ENCODE data around the gene CXXC5. TPM values are rescaled to one million over a fixed set of nuclear protein-coding genes. Genes with fewer than 3 reads are reported as not detected.

Gene CXXC5
- total RNA-seq, 1 experiment from 2014 or later = 57.2 TPM

- Histone ChIP-seq H3K9me3 (ENCODE audit: low read depth, low read length, poor library complexity, severe bottlenecking) (no peaks in the 10 kb centered on the region), H3K27ac (ENCODE audit: low read depth, low read length, poor library complexity, severe bottlenecking) (no peak overlapping the region), H3K27me3 (replicated peaks; ENCODE audit: insufficient read depth, low read depth, low read length, poor library complexity) (no peaks in the 10 kb centered on the region), H3K4me3 (ENCODE audit: low read depth, low read length, poor library complexity, severe bottlenecking) (no peak overlapping the region), H3K4me1 (ENCODE audit: insufficient read depth, low read length, poor library complexity, severe bottlenecking) (peaks cover 2% of the 10 kb centered on the region), H3K36me3 (ENCODE audit: insufficient read depth, low read length, poor library complexity, severe bottlenecking) (peaks cover 1% of the 10 kb centered on the region)
- BruUV-seq (replicated peaks) = no TSS peak
- ChIA-PET POLR2A (ENCODE audit: low non-redundant PET) (no interaction called here), CTCF (no interaction called here)
- TF ChIP-seq EZH2 (IDR thresholded peaks at IDR 0.05; ENCODE audit: borderline replicate concordance, low read depth, low read length, poor library complexity, severe bottlenecking) (no peak), CTCF (conservative IDR thresholded peaks at IDR 0.05; ENCODE audit: low read depth, low read length) (no peak)
- DNase-seq (ENCODE audit: low spot score) = no peak
- intact Hi-C loops (cut with micrococcal nuclease; ENCODE audit: unreplicated experiment) = no loop called here
These were observed 28.3 kb downstream of the CXXC5 start for GRCh38 chr5:139676406-139676805.

- DNase-seq (ENCODE audit: low spot score) = no peak
- Histone ChIP-seq H3K4me1 (ENCODE audit: insufficient read depth, low read length, poor library complexity, severe bottlenecking) (no peaks in the 10 kb centered on the region), H3K27ac (ENCODE audit: low read depth, low read length, poor library complexity, severe bottlenecking) (peak overlapping the region; percentile 30), H3K27me3 (replicated peaks; ENCODE audit: insufficient read depth, low read depth, low read length, poor library complexity) (no peaks in the 10 kb centered on the region), H3K9me3 (ENCODE audit: low read depth, low read length, poor library complexity, severe bottlenecking) (no peaks in the 10 kb centered on the region), H3K4me3 (ENCODE audit: low read depth, low read length, poor library complexity, severe bottlenecking) (no peak overlapping the region), H3K36me3 (ENCODE audit: insufficient read depth, low read length, poor library complexity, severe bottlenecking) (peaks cover 3% of the 10 kb centered on the region)
- CTCF ChIA-PET = interaction anchor here (0.7 kb wide), 1 partner anchor 88 kb away, joined by 3 read pairs; no protein-coding TSS in a partner anchor
- intact Hi-C loops (cut with micrococcal nuclease; ENCODE audit: unreplicated experiment) = no loop called here
- BruUV-seq (replicated peaks) = no TSS peak
- TF ChIP-seq EZH2 (IDR thresholded peaks at IDR 0.05; ENCODE audit: borderline replicate concordance, low read depth, low read length, poor library complexity, severe bottlenecking) (no peak), CTCF (conservative IDR thresholded peaks at IDR 0.05; ENCODE audit: low read depth, low read length) (no peak)
- POLR2A ChIA-PET (ENCODE audit: low non-redundant PET) = no interaction called here
These were observed 29.0 kb downstream of the CXXC5 start for GRCh38 chr5:139676951-139677735.

- intact Hi-C loops (cut with micrococcal nuclease; ENCODE audit: unreplicated experiment) = no loop called here
- H3K27me3 ChIP-seq (replicated peaks; ENCODE audit: insufficient read depth, low read depth, low read length, poor library complexity) = no peaks in the 10 kb centered on the region
- H3K9me3 ChIP-seq (ENCODE audit: low read depth, low read length, poor library complexity, severe bottlenecking) = no peaks in the 10 kb centered on the region
- H3K4me1 ChIP-seq (ENCODE audit: insufficient read depth, low read length, poor library complexity, severe bottlenecking) = peaks cover 5% of the 10 kb centered on the region
- H3K36me3 ChIP-seq (ENCODE audit: insufficient read depth, low read length, poor library complexity, severe bottlenecking) = peaks cover 8% of the 10 kb centered on the region
- no peak overlapping the region for H3K4me3 ChIP-seq (ENCODE audit: low read depth, low read length, poor library complexity, severe bottlenecking)
- no TSS peak for BruUV-seq (replicated peaks)
- CTCF ChIA-PET = interaction anchor here (0.7 kb wide), 1 partner anchor 87 kb away, joined by 3 read pairs; no protein-coding TSS in a partner anchor
- POLR2A ChIA-PET (ENCODE audit: low non-redundant PET) = interaction anchor here (0.5 kb wide), 1 partner anchor 35 kb away, joined by 4 read pairs; no protein-coding TSS in a partner anchor
- TF ChIP-seq CTCF (conservative IDR thresholded peaks at IDR 0.05; ENCODE audit: low read depth, low read length) (no peak), EZH2 (IDR thresholded peaks at IDR 0.05; ENCODE audit: borderline replicate concordance, low read depth, low read length, poor library complexity, severe bottlenecking) (no peak)
- H3K27ac ChIP-seq (ENCODE audit: low read depth, low read length, poor library complexity, severe bottlenecking) = peak overlapping the region; percentile 50
- DNase-seq (ENCODE audit: low spot score) = no peak
These were observed 29.8 kb downstream of the CXXC5 start for GRCh38 chr5:139677736-139678613.
